Measurements from ENCODE around the gene ARHGDIG.
"Not testable (repeated sequence)": the region's sequence is repeated elsewhere in the genome, so short reads cannot be mapped to it uniquely, and the experiment has no call there.

Gene ARHGDIG

DNA sequence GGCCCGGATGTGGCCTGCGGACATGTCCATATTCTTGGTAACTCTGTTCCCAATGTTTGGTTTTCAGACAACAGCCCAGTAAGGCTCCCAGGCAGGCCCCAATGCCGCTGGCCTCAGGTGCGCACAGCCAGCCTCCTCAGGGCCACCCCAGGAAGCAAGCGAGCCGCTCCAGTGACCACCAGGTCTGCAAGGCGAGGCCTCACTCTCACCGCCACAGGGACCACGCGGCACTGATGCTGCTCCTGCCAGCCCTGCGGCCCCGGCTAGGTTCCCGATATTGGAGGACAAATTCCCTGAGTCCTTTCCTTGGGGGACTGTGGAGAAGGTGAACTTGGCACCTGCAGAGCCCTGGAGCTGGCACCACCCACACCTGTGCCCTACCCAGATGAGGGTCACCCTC lies 21.6 kb downstream of the ARHGDIG start:
- DNase-seq: no peak

DNA sequence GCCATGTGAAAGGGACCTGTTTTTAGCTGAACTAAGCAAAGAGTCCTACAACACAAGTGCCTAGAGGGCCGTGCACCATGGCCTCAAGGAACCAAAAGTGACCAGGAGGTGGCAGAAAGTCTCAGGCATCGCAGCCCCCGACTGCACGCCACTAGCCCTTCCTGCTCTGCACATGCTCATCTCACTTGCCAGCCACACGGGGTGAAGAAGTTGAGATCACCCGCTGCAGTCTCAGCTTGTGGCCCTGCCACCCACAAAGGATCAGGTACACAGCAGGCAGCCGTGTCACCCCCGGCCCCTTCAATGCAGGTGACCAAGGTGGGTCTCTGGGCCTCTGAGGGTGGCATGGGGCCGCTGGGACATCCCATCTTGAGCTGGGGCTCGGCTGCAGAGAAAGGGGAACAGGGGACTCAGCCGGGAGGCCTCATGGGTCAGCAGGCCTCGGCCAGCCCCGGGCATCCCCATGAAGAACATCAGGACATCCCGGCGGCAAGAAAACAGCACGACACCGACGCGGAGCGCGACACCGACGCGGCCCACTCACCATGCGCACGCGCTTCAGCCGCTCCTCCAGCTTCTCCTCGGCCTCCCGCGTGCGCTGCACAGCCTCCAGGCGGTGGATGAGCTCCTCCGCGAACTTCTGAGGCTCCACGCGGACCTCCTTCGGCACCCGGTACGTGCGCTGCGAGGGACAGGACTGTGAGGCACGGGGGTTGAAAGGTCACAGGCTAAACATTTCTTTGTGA lies 23.5 kb downstream of the ARHGDIG start:
- DNase-seq: no peak

DNA sequence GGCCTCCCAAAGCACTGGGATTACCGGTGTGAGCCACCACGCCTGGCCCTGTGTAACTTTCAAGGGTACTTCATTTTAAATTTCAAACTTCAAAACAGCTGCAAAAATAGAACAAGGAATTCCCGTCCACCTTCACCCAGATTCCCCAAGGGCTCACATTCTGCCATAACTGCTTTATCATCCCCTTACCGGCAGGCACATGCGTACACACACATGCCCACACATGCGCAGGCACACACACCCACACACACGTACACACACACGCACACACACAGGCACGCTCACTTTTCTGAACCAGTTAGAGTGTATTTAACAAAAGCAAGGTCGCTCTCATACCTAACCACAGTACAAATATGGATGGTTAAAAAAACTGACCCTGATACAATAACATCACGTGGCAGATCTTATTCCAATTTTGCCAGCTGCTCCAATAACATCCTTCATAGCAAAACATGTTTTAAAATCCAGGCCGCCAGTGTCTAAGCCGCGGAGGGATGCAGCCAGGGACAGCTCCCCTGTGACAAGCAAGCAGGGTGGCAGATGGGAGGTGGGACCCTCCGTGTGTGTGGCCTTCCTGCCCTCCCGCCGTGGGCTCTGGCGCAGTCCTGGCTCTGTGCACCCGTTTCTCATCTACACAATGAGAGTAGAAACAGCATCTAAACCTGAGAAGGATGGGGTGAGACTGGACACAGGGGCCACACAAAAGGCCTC lies 25.7 kb downstream of the ARHGDIG start:
- no peak for DNase-seq

DNA sequence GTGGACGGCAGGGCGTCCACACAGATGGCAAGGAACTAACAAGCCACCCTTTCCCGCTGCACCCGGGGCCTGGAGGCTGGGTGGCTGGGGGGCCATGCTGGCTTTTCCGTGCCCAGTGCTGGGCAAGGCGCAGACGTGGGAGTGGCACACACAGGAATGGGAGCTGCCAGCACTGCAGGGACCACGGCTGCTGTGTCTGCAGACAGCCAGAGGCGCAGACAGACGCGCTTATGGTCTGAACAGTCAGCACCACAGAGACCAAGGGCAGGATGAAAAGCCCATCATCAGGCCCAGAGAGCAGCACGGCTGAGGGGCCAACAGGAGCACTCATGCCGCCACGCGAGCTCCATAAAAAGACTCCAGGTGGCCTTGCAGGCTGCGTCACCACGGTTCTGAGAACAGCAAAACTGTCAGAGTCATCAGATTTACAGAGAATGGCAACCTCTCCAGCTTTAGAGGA lies 26.6 kb downstream of the ARHGDIG start:
- DNase-seq: no peak

DNA sequence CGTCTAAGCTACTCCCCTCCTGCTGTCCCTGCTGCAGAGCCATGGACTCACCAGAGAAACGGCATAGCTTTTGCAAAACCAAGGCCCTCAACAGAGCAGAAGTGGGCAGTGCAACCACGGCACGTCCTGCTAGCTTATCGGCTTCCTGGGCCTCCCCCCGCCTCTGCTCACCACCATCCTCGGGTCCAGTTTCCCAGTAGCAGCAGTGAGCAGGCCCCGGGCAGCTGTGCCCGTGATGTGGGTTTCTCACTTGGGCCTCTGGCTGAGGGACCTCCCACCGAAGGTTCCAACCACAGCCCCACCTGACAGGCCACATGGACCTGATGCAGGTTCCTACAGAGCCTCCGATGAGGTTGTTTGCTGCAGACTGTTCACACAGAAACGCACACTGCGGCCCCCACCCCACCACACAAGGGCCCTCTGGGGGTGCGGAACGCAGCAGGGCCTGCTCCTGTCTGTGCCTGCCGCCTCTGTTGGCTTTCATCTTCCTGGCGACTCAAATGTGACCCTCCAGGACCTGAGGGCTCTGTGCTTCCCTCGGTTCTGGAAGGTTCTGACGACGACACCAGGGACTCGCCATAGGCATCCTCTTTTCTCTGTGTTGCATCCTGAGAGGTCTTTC lies 27.4 kb downstream of the ARHGDIG start:
- no peak for DNase-seq

DNA sequence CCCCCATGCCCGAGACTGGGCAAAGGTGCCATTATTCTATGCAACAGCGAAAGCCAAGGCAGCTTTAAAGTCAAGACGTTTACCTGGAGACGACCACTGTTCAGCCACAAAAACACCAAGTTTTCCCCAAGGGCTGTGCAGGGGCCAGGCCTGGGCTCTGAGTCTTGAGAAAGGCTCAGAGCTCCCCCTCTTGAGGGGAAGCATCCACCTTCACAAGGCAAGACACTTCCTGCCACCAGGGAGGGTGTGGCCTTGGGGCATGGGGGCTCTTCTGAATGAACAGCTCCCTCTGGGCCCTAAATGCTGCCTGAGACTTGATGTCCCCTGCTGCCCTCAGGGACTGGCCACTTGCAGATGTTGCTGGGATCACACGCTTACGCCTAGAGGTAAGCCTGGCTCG lies 29.1 kb downstream of the ARHGDIG start:
- no peak for DNase-seq

DNA sequence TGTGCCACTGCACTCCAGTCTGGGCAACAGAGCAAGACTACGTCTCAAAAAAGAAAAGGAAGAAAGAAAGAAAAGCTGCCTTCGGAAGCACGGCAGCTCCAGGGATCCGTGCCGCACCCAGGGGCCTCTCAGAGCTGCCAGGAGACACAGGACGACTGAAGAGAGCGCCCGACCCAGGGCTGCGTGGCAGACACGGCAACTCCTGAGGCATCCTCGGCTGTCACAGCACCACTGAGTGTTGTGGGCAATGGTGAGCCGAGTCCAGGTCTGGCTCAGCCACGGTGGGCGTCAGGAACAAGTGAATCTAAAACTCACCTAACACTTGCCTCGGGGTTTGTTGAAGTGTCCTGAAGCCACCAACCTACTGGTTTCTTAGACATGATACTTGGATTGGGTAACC lies 31.3 kb downstream of the ARHGDIG start:
- no peak for DNase-seq

DNA sequence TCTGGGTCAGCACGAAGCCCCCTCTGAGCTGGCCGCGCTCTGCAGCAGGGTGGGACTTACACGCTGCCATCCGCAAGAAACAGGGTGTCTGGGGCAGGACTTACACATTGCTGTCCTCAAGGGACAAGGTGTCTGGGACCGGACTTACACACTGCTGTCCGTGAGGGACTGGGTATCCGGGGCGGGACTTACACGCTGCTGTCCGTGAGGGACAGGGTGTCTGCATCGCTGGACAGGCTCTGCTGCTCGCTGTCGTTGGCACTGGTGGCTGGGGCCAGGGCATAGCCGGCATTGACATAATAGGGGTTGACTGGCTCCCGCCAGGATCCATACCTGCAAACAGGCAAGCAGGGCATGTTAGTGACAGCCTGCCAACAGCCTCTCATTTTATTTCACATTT lies 34.0 kb downstream of the ARHGDIG start:
- DNase-seq: no peak

DNA sequence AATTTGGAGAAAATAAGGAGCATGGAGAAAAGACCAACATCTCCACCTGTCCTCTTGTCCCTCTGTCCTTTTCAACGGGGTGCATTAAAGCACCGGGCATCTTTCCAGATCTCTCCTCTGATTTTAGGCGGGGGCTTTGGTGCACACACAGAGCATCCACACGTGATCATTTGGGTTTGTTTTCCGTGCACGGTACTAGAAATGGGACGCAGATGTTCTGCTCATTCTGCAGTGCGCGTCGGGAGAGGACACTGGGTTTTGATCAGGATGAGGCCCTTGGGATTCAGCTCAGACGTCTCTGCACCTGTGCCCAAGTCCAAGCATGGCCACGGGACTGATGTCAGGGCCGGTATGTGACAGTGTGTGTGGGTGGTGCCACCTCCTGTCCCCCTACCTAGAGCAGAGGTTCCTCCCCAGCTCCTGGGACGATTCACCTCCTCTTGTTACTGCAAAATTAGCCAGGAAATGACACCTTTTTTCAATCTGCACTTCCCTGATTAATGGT lies 34.5 kb downstream of the ARHGDIG start:
- no peak for DNase-seq

DNA sequence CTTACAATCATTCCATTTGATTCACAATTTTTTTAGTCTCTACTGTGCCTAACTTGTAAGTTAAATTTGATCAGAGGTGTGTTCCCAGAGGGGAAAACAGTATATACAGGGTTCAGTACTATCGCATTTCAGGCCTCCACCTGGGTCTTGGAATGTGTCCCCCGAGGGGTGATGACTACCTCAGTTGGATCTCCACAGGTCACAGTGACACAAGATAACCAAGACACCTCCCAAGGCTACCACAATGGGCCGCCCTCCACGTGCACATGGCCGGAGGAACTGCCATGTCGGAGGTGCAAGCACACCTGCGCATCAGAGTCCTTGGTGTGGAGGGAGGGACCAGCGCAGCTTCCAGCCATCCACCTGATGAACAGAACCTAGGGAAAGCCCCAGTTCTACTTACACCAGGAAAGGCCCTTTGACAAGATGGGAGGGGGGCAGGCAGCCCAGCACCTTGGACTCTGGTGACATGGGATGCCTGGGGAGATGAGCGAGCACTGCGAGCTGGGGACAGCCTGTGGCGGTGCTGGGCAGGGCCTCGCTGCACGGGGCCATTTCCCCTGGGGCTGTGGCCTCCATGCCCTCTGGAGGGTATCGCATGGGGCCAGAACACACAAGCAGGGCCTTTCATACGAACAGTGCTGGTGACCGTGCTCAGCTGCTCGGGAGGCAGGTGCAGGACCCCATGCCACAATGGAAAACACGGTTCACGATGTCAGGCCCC lies 36.5 kb downstream of the ARHGDIG start:
- no peak for DNase-seq

DNA sequence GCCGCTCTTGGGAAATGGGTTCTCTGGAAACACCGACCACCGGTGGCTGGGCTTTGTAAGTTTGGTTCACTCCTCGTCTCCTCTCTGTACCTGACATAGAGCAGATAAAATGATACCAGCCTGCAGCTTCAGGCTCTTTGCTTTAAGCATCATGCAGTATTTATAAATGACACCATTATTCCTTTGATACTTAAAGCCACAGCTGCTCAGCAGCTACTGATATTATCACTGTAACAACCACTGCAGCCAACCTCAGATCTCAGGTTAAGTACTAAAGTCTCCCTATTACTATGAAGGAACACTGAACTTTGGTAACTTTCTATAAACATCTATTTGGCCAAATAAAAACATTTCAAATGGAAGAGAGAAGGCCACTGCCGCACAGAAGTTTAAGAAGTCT lies 37.2 kb downstream of the ARHGDIG start:
- no peak for DNase-seq

DNA sequence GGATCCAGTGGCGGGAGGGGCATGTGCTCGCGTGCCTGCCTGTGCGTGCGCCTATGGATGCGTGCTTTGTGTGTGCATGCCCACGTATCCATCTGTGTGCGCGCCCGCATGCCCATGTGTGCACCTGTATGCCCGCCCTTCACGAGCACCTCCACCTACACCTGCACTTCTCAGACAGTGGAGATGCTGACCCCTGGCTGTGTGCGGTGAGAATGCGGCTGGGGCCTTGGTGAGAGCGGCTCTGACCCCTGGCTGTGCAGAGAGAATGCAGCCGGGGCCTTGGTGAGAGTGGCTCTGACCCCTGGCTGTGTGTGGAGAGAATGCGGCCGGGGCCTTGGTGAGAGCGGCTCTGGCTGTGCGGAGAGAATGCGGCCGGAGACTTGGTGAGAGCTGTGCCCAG lies 38.2 kb downstream of the ARHGDIG start:
- no peak for DNase-seq

DNA sequence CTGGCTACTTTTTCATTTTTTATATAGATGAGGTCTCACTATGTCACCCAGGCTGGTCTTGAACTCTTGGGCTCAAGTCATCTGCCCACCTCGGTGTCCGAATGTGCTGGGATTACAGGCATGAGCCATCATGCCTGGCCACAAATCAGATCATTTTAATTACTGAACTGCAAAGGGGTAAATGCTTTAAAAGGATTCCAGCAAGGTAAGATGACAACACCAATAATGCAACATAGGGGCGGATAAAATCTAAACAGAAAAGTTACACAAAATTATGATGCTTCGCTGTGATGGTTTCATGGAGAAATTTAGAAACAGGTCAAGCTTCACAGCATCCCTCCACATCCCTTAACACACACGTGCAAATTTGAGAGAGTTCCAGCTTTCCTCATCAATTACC lies 39.8 kb downstream of the ARHGDIG start:
- DNase-seq: no peak

DNA sequence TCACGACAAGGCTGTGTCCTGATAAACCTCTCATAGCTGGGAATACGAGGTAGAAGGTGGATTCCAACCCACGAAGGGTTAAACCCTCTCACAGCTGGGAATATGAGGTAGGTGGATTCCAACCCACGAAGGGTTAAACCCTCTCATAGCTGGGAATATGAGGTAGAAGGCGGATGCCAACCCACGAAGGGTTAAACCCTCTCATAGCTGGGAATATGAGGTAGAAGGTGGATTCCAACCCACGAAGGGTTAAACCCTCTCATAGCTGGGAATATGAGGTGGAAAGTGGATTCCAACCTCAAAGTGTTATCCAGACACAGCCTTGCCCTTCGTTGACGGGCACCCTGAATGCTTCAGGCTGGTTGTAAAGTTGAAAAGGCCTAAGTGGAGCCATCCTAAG lies 41.1 kb downstream of the ARHGDIG start:
- DNase-seq: no peak

DNA sequence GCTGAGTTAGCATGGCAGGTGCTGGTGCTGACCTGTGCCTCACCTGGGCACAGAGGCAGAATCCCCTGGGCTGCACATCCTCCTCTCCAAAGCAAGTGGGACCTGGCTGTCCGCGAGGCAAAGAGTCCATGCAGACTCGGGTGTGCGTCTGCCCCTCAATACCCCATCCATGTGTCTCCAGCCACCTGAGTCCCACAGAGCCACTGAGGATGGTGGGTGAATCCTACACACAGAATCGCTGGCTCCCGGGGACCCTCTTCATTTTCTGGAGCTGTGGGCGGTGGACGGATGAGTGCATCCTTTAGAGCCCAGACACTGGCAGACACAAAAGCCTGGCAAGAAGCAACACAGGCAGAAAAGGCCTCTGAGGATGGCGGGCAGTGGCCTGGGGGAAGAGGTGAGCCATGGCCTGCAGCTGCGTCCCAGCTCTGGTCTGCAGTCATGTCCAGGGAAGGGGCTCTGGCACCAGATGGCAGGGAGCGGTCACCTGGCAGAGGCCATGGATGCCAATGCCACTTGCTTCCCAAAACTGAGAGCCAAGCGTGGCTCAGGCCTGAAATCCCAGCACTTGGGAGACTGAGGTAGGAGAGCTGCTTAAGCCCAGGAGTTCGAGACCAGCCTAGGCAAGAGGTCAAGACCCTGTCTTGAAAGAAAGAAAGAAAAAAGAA lies 42.2 kb downstream of the ARHGDIG start:
- DNase-seq: no peak

DNA sequence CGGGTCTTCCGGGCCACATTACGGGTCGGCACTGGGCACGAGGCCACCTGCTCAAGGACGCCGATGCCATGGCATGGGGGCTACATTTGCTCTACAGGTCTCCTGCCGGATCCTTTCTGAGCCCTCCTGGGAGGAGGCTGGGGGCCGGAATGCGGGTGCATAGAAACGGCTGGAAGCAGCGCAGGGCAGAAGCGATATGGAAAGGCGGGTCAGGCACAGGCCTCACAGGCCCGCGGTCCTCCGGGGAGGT lies 43.7 kb downstream of the ARHGDIG start:
- DNase-seq: no peak

DNA sequence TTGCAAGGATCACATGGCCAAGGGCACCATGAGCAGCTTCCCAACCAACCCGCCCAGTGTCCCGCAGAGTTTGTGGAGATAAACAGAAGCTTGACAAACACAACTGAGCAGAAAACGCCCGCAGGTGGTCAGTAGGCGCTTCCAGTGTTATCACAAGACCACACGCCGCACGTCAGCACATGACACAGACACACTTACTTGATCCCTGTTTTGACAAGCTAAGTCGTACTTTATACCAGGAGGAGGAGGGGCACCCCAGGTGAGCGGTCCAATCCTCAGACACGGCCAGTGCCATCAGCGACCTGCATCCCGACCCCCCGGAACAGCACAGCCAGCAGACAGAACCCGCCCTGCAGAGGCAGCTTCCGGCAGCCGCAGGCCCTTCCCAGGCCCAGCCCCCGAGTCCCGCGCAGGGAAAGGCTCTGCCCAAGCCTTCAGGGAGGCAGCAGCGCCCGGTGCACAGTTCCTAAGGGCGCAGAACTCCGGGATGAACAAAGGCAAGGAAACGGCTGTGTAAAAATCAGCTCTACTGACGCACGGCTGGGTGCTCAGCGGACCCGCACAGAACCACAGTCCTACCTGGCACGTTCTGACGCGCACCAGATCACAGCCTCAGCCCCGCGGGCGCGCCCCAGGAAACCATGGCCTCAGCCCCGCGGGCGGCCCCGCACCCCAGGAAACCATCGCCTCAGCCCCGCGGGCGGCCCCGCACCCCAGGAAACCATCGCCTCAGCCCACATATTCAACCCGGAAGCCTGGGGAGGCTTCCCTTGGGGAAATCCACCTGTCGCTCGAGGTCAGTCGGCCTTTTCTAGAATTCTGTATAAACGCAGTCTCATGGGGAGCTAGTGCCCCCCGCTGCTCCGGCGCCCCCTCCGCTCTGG lies 44.3 kb downstream of the ARHGDIG start:
- peak; percentile 54 for DNase-seq

DNA sequence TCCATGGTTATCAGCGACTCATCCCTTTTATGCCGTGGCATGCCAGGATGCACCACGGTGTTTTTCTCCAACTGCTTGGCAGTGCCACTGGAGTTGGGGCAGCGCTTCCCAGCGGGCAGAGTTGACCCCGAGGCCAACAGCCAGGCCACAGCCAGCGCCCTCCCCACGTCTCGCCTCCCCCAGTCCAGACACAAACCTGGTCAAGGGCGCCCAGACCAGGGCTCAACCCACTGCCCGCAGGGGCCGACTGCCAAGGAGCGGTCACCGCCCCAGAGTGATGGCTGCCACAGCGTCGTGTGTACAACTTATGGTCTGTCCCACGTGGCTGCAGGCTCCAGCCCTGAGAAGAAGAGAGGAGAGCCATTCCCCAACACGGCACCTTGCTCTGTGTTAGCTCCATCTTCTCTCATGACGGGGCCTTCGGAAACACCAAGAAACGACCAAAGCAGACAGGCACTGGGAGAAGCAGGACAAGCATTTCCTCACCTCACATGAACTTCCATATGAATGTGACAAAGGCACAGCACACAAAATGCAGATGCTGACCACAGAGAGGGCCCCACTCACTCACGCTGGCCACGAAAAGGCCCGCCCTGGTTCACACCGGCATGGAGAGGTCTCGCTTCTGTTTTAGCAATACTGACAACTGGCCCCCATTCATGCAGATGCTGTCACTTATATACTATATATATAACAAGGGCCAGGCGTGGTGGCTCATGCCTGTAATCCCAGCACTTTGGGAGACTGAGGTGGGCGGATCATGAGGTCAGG lies 45.2 kb downstream of the ARHGDIG start:
- DNase-seq: no peak

DNA sequence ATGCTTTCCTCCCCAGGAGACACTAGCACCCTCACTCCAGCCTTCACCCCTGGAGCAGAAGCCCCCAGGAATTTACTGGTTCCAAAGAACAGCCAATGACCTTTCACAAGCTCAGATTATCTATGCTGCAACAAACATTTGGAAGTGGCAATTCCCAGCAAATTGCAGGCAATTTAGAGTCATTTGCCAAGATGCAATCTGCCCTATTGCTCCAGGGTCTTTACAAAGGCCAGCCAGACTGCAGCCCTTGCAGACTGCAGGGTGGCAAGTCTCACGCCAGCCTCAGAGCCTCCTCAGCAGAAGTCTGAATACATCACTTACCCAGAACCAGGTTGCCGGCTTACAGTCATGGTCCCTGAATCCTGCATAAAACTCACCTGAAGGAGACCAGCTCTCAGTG lies 50.4 kb downstream of the ARHGDIG start:
- no peak for DNase-seq

DNA sequence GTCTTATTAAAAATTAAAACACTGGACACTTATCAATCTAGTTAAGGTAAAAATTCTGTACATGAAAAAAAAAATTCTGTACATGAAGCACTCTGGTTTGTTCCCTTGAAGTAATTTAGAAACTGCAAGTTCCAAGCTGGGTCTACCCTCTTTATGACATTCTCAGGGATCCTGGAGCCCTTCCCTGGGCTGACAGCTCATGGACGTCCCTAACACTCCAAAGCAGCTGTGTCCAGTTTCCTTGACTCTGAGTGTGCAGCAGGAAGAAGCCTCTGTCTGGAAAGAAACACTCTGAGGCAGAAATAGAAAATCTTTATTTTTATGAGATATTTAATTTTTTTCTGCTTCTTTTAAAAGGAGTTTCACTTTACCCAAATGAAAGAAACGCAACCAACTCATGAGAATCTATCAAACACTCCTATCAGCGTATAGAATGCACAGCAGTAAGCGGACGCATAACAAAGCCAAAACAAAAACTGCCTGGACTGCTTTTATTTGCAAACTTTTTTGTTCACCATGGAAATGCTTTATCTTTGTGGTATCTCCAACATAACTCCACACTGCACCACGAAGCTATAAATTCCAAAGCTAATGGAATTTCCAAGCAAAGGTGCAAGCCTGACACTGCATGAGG lies 50.9 kb downstream of the ARHGDIG start:
- not testable (repeated sequence) for DNase-seq

Measured in stimulated activated naive CD4-positive, alpha-beta T cell treated with Interleukin-2 at 50 U/mL for 16 hours (primary cell).